ENCODE data around the gene RPP21.

- no peak for TF ChIP-seq CTCF (conservative IDR thresholded peaks at IDR 0.05 in 1 of 2, IDR thresholded peaks at IDR 0.05 in 1 of 2; ENCODE audit: extremely low read depth in 1 of 2, insufficient read depth in 1 of 2, low read depth in 1 of 2, low read length in 2 of 2)
- no peak for TF ChIP-seq EZH2 (IDR thresholded peaks at IDR 0.05; ENCODE audit: borderline replicate concordance, low read length)
Measured at GRCh38 chr6:30327232-30327746, 17.7 kb upstream of the RPP21 start.

Data from mammary epithelial cell (primary cell).